Mucosa of rectum (tissue), 2 donors: ENCODE data around the gene ATP6V0E2.

ENCODE experiments used
- H3K27ac ChIP-seq, 2 donors: one replicate each; pipeline ENCODE4 v1.7.0; 2013; ENCODE audit warnings: inconsistent platforms in 2 of 2, low read depth in 2 of 2, low read length in 2 of 2
- H3K27me3 ChIP-seq, 2 donors: one replicate each; pipeline ENCODE4 v1.7.0; 2013; ENCODE audit warnings: low read length in 2 of 2; ENCODE audit not compliant: control insufficient read depth in 2 of 2, insufficient read depth in 2 of 2
- H3K36me3 ChIP-seq, 2 donors: one replicate each; pipeline ENCODE4 v1.7.0; 2013; ENCODE audit warnings: low read length in 2 of 2; ENCODE audit not compliant: control insufficient read depth in 2 of 2, insufficient read depth in 2 of 2
- H3K4me1 ChIP-seq, 2 donors: one replicate each; pipeline ENCODE4 v1.7.0; 2013; ENCODE audit warnings: low read length in 2 of 2, mild to moderate bottlenecking in 1 of 2; ENCODE audit not compliant: control insufficient read depth in 2 of 2, insufficient read depth in 2 of 2
- H3K4me3 ChIP-seq, 2 donors: one replicate each; pipeline ENCODE4 v1.7.0; 2013; ENCODE audit warnings: low read length in 2 of 2
- H3K9ac ChIP-seq, 2 donors: one replicate each; pipeline ENCODE4 v1.7.0; 2013; ENCODE audit warnings: low read length in 2 of 2, low read depth in 1 of 2, mild to moderate bottlenecking in 1 of 2
- H3K9me3 ChIP-seq, 2 donors: one replicate each; pipeline ENCODE4 v1.7.0; 2013; ENCODE audit warnings: low read length in 2 of 2; ENCODE audit not compliant: control insufficient read depth in 2 of 2
- donor health status: healthy.
- donor health status: Normal muscosa, but diverticular disease.

ATP6V0E2 gene

DNA sequence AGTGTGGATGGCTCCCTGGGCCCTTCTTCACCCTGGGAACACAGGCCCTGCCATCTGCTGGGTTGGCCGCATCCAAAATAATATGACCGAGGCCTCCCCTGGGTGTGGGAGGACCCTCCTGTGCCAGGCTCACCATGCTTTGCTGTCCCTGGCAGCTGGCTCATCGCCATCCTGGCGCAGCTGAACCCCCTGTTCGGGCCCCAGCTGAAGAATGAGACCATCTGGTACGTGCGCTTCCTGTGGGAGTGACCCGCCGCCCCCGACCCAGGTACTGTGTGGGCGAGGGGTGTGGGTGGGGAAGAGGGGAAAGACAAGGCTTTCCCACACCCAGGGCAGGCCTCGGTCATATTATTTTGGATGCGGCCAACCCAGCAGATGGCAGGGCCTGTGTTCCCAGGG is 4.8 kb downstream of the ATP6V0E2 start:
- Histone ChIP-seq H3K9me3 (no peaks in the 10 kb centered on the region), H3K36me3 (no peaks in the 10 kb centered on the region), H3K27me3 (no peaks in the 10 kb centered on the region), H3K9ac (no peak overlapping the region), H3K4me1 (peaks cover 3 to 6% of the 10 kb centered on the region in 2 donors), H3K27ac (peak overlapping the region in 1 of 2 donors; percentile 52), H3K4me3 (no peak overlapping the region)

DNA sequence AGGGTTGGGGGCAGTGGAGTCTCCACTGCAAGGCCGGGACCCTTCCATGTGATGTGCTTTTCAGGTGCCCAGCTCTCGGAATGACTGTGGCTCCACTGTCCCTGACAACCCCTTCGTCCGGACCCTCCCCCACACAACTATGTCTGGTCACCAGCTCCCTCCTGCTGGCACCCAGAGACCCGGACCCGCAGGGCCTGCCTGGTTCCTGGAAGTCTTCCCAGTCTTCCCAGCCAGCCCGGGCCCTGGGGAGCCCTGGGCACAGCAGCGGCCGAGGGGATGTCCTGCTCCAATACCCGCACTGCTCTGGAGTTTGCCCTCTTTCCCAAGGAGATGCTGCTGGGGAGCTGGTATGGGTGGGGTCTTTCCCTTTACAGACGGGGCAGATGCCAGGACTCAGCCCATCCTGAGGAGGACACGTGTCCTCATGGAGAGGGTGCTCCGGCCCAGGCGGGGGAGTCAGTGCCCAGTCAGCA is 5.5 kb downstream of the ATP6V0E2 start:
- no peak overlapping the region for H3K4me3 ChIP-seq
- H3K36me3 ChIP-seq, result no peaks in the 10 kb centered on the region
- no peak overlapping the region for H3K9ac ChIP-seq
- H3K27ac ChIP-seq, result no peak overlapping the region
- no peaks in the 10 kb centered on the region for H3K27me3 ChIP-seq
- H3K4me1 ChIP-seq, result peaks cover 3 to 9% of the 10 kb centered on the region in 2 donors
- no peaks in the 10 kb centered on the region for H3K9me3 ChIP-seq

DNA sequence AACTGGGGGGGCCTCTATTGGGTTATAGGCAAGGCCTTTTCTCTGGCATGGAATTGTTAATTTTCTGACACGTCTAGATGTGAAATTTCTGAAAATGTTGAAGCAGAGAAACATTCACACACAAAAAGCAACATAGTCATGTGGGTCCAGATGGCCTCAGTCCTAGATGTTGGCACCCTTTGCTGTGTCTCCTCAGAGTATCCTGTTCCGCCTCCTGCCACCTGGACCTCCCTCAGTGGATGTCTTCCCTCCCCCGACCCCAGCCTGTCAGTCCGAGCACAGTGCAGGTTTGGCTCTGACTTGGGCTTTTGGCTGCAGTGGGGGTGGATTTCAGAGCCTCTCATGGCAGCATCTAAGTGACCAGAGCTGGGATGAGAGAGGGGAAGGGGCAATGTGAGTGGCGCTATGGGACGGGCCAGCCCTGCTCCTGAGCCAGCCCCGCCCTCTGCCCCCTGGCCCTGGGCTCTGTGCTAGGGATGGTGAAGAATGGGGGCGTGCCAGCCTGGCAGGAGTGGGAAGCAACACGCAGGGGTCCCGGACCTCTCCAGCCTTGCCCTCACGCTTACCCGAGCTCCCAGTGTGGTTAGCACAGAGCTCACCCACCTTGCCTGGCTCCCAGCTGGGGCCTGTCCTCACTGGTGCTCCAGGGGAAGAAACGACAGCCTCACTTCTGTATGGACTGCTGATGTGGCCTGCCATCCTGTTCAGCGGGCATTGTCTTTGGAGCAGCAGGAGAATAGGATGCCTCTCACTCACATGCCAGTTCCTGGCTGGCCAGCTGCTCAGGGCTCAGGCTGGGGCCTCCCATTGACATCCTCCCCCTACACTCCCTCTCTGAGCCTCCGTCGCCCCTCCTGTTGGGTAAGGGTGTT is 6.2 kb downstream of the ATP6V0E2 start:
- Histone ChIP-seq H3K4me3 (no peak overlapping the region), H3K9ac (no peak overlapping the region), H3K27ac (no peak overlapping the region), H3K9me3 (no peaks in the 10 kb centered on the region), H3K27me3 (no peaks in the 10 kb centered on the region), H3K36me3 (no peaks in the 10 kb centered on the region), H3K4me1 (peaks cover 0 to 9% of the 10 kb centered on the region in 2 donors)

DNA sequence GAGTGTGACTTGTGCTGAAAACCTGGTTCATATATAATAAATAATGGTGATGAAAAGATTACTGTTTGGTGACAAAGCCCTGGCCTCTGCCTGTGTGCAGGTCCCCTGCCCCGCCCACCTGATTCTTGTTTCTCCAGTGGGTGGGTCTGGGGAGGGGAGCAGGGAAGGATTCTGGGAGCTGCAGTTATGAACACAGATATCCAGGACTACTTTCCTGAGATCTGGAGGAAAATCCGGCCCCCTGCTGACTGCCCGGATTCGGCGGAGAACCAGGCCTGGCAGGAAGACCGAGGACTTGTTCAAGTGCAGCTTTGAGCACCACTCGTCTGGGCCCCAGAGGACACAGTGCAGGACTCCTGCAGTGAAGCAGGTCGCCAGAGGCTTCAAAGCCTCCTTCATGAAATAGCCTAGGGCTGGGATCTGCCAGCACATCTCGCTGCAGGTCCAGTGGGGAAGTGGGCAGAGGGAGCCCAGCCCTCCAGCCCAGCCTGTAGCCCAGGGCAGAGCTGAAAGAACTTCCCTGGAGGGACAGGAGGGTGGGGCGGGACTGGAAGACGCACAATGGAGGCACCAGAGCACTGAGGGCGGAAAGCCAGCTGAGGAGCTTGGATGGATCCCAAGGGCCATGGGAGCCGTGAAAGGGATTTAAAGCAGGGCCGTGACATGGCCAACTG is 7.0 kb downstream of the ATP6V0E2 start:
- peaks cover 0 to 9% of the 10 kb centered on the region in 2 donors for H3K4me1 ChIP-seq
- H3K4me3 ChIP-seq, result no peak overlapping the region
- no peaks in the 10 kb centered on the region for H3K9me3 ChIP-seq
- no peaks in the 10 kb centered on the region for H3K36me3 ChIP-seq
- H3K27me3 ChIP-seq, result no peaks in the 10 kb centered on the region
- no peak overlapping the region for H3K9ac ChIP-seq
- H3K27ac ChIP-seq, result no peak overlapping the region

DNA sequence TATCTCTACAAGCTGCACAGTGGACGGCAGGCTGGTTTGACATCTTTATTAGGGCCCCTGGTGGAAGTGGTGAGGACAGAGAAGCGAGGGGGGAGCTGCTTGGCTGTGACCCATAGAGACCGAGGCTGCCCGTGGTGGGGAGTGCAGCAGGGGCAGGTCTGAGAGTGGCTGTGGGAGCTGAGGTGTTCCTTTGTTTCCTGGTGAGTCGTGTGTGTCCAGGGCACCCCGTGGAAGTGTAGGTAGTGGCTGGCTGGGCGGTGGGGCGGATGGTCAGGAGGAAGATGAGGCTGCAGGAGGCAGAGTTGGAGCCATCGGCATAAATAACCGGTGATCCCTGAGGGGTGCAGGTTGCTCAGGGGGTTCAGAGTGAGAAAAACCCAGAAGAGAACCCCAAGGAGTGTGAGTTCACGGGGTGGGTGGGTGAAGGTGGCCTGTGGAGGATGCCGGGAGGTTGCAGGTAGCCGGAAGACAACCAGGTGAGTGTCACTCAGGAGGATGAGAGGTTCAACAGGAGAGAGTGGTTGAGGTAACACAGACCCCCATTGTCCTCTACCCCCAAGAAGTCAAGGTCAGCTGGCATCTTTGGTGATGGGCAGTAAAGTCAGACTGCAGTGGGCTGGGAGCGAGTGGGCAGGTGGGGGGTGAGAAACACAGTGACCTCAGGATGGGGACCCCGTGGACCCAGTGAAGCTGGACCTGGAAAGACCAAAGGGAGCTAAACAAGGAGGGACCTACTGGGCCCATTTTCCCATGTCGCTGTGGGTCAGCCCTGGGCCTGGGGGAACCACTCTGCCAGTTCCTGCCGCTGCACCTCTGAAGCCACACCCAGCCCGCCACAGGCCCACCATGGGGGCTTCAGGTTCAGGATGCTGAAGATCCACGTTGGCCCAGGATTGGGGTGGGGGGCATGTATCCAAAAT is 7.8 kb downstream of the ATP6V0E2 start:
- peaks cover 0 to 9% of the 10 kb centered on the region in 2 donors for H3K4me1 ChIP-seq
- no peaks in the 10 kb centered on the region for H3K9me3 ChIP-seq
- no peak overlapping the region for H3K27ac ChIP-seq
- no peaks in the 10 kb centered on the region for H3K27me3 ChIP-seq
- H3K36me3 ChIP-seq, result no peaks in the 10 kb centered on the region
- H3K9ac ChIP-seq, result no peak overlapping the region
- no peak overlapping the region for H3K4me3 ChIP-seq

DNA sequence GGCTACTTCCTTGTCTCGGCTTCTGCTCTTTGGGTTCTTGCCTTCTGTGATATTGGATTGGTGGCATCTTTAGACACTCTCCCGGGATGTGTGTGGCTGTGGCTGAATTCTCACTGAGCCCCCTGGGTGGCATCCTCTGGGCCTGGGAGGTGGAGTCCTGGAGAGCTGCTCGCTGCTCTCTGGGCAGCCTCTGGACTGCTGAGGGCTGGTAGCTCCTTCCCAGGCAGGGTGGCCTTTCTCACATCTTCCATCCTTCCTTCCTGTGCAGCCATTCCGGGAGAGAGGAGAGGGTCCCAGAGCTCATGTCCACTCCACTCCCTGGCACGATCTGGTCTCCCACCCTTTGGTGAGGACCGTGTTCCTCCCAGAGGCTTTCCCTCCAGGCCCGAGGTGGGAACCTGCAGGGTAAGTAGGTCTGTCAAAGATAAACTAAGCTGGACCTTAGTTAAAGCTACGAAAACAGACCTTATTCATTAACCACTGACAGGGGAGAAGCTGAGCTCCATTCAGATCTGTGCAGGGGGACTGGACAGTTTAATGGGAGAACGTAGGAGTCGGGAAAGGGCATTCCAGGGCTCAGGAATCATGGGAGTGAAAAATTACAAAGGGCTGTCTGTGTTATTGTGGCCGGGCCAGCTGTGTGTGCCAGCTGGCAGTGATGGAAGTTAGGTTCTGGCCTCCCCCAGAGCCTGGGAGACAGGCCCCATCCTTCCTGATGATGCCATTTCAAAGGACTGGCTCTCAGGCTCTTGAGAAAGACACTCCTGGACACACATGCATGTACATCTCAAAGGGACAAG is 8.7 kb downstream of the ATP6V0E2 start:
- no peak overlapping the region for H3K4me3 ChIP-seq
- no peak overlapping the region for H3K9ac ChIP-seq
- no peaks in the 10 kb centered on the region for H3K9me3 ChIP-seq
- peaks cover 0 to 9% of the 10 kb centered on the region in 2 donors for H3K4me1 ChIP-seq
- no peaks in the 10 kb centered on the region for H3K36me3 ChIP-seq
- no peaks in the 10 kb centered on the region for H3K27me3 ChIP-seq
- no peak overlapping the region for H3K27ac ChIP-seq

DNA sequence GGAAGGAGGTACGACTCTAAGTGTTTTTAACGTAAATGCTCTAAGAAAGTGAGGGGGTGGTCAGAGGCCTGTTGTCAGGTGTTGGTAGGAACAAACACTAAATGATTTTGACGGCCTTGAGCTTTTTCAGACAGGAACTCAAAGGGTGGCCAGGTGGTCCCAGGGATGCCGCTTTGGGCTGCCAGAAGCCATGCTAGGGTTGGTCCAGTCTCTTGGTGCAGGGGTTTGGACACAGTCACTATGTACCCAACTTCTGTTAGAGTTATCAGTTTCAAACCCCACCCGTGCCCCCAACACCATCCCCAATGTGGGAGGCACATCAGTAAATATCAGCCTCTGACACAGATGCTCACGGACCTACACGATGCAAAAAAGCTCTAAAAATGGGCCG is 9.3 kb downstream of the ATP6V0E2 start:
- H3K4me3 ChIP-seq, result no peak overlapping the region
- peaks cover 0 to 9% of the 10 kb centered on the region in 2 donors for H3K4me1 ChIP-seq
- H3K27ac ChIP-seq, result no peak overlapping the region
- no peaks in the 10 kb centered on the region for H3K36me3 ChIP-seq
- H3K27me3 ChIP-seq, result no peaks in the 10 kb centered on the region
- no peak overlapping the region for H3K9ac ChIP-seq
- no peaks in the 10 kb centered on the region for H3K9me3 ChIP-seq

DNA sequence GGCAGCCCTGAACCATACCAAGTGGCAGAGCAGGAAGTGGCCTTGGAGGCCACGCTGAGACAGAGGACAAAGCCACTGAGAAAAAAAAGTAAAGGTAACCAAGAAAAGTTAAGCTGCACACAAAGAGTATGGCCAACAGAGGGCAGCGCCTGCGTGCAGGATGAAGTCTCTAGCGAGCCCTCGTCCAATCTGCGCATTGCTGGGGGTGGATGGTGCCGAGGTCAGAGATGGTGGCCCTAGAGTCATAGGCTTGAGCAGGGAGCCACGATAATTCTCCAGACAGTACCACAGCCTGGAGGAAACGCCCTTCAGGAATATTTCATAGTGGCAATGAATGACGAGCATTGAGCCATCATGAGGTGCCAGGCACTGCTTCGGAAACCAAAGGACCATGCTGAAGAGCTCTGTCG is 9.7 kb downstream of the ATP6V0E2 start:
- Histone ChIP-seq H3K4me1 (peaks cover 0 to 9% of the 10 kb centered on the region in 2 donors), H3K9me3 (no peaks in the 10 kb centered on the region), H3K9ac (no peak overlapping the region), H3K36me3 (no peaks in the 10 kb centered on the region), H3K27ac (no peak overlapping the region), H3K4me3 (no peak overlapping the region), H3K27me3 (no peaks in the 10 kb centered on the region)

DNA sequence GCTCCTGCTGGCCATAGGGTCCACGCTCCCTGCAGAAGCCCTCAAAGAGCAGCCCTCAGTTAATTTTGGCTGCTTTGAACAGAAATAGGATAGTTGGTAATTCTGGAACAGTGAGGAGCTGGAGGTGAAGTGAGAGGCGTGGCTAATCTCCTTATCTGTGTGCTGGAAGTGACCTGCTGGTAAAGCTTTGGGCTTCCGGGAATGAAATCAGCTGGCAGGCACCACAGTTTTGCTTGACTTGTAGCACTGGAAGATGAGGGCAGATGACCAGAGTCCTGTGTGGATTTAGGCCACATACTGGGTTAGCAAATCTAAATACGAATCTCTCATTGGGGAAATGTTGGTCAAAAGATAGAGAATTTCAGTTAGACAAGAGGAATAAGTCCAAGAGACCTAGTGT is 10.2 kb downstream of the ATP6V0E2 start:
- Histone ChIP-seq H3K4me3 (no peak overlapping the region), H3K27ac (no peak overlapping the region), H3K9me3 (no peaks in the 10 kb centered on the region), H3K4me1 (peaks cover 0 to 9% of the 10 kb centered on the region in 2 donors), H3K27me3 (no peaks in the 10 kb centered on the region), H3K9ac (no peak overlapping the region), H3K36me3 (no peaks in the 10 kb centered on the region)
